NB4 (cell line): Measurements from ENCODE around the gene SDK2.

ENCODE experiments used
- DNase-seq: peaks from one replicate; pipeline ENCODE4 v3.0.0; 2010; ENCODE audit warnings: low read depth
- H3K4me3 ChIP-seq: one replicate; pipeline ENCODE4 v1.5.1; 2011; ENCODE audit warnings: mild to moderate bottlenecking, low read depth, low read length, moderate library complexity
- MYC ChIP-seq: IDR thresholded peaks from 2 replicates; pipeline ENCODE4 v1.6.1; 2011; ENCODE audit warnings: low read depth, low read length
- POLR2A ChIP-seq: IDR thresholded peaks from 2 replicates; pipeline ENCODE4 v1.6.1; 2011; ENCODE audit warnings: mild to moderate bottlenecking; ENCODE audit not compliant: insufficient read length; ENCODE audit errors: extremely low read depth
- TF ChIP-seq, protein P1 (sequence below): IDR thresholded peaks from 2 replicates; pipeline ENCODE4 v1.6.1; 2011; ENCODE audit warnings: low read depth, low read length
- TF ChIP-seq, protein P2 (sequence below): IDR thresholded peaks from one replicate; pipeline ENCODE4 v1.5.1; 2012; ENCODE audit warnings: low read depth, low read length

Gene SDK2, protein sequence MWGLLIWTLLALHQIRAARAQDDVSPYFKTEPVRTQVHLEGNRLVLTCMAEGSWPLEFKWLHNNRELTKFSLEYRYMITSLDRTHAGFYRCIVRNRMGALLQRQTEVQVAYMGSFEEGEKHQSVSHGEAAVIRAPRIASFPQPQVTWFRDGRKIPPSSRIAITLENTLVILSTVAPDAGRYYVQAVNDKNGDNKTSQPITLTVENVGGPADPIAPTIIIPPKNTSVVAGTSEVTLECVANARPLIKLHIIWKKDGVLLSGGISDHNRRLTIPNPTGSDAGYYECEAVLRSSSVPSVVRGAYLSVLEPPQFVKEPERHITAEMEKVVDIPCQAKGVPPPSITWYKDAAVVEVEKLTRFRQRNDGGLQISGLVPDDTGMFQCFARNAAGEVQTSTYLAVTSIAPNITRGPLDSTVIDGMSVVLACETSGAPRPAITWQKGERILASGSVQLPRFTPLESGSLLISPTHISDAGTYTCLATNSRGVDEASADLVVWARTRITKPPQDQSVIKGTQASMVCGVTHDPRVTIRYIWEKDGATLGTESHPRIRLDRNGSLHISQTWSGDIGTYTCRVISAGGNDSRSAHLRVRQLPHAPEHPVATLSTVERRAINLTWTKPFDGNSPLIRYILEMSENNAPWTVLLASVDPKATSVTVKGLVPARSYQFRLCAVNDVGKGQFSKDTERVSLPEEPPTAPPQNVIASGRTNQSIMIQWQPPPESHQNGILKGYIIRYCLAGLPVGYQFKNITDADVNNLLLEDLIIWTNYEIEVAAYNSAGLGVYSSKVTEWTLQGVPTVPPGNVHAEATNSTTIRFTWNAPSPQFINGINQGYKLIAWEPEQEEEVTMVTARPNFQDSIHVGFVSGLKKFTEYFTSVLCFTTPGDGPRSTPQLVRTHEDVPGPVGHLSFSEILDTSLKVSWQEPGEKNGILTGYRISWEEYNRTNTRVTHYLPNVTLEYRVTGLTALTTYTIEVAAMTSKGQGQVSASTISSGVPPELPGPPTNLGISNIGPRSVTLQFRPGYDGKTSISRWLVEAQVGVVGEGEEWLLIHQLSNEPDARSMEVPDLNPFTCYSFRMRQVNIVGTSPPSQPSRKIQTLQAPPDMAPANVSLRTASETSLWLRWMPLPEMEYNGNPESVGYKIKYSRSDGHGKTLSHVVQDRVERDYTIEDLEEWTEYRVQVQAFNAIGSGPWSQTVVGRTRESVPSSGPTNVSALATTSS (N-terminal part only)

DNA sequence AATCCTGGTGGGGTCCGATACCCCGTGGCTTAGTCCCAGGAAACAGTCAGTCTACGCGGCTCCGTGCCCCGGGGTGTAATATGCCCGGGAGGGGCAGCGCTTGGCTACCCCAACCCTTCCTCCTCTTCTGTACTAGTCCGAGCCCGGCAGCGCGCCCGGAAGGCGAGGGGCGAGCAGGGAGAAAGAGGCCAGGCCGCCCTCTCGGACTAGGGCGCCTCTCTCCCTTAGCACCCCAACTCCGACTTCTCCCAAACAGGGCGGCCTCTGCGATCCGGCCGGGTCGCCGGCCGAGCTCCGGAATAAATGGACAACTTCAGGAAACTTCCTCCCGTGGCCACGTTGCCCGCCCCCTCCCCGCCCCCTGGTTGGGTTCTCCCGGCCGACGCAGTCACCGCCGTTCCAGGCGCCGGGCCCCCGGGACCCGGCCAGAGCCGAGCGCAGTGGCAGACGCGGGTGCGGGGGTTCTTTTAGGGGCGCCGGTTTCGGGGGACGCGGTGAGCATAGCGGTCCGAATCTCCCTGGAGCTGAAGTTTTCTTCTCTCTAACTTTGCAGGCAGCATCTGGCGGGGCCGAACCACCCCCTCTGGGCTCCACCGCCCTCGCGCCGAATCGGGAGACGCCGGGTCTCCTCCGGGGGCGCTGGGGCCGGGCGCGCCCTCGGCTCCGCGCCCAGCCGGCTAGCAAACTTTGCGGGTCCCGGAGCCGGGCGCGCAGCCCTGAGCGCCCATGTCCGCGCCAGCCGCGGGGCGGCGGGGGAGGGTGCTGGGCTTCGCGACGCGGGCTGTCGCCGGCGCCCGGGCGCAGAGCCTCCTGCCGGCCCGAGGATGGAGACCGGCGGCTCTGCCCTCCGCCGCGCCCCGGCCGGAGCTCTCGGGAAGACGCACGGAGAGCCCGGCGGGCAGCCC lies at the start of gene SDK2:
Gene SDK2 (minus strand): TSS at position 301 of the 905 bp plus-strand sequence. CDS start 357 bp downstream, outside the sequence.
- no peak within 1 kb of the TSS for H3K4me3 ChIP-seq
- TF ChIP-seq POLR2A = no peak
- TF ChIP-seq MYC = no peak
- TF ChIP-seq, protein P1, sequence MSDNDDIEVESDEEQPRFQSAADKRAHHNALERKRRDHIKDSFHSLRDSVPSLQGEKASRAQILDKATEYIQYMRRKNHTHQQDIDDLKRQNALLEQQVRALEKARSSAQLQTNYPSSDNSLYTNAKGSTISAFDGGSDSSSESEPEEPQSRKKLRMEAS = no peak
- TF ChIP-seq, protein P2, sequence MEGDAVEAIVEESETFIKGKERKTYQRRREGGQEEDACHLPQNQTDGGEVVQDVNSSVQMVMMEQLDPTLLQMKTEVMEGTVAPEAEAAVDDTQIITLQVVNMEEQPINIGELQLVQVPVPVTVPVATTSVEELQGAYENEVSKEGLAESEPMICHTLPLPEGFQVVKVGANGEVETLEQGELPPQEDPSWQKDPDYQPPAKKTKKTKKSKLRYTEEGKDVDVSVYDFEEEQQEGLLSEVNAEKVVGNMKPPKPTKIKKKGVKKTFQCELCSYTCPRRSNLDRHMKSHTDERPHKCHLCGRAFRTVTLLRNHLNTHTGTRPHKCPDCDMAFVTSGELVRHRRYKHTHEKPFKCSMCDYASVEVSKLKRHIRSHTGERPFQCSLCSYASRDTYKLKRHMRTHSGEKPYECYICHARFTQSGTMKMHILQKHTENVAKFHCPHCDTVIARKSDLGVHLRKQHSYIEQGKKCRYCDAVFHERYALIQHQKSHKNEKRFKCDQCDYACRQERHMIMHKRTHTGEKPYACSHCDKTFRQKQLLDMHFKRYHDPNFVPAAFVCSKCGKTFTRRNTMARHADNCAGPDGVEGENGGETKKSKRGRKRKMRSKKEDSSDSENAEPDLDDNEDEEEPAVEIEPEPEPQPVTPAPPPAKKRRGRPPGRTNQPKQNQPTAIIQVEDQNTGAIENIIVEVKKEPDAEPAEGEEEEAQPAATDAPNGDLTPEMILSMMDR = no peak
- DNase-seq = no peak

DNA sequence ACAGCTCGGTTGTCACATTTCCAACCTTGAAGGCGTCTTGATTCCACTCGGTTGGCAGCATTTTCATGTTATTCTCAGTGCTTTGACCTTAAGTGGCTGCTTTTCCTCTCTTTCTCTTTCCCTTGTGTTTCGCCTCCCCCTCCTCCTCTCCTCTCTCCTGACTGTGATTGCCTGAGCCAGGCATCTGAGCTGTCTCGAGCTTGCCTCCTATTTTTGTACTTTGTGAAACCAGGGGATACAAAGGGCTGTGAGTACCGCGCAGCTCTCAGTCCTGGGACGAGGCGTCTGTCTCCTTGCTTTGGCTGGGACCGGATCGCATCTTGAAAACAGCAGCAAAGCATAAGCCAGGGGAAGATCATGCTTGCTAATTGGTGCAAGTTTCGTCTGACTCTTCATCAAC lies 48.8 kb upstream of the SDK2 start:
- no peak overlapping the region for H3K4me3 ChIP-seq
- TF ChIP-seq, protein P2 = no peak
- TF ChIP-seq, protein P1 = no peak
- TF ChIP-seq MYC (no peak), POLR2A (no peak)
- DNase-seq = no peak

DNA sequence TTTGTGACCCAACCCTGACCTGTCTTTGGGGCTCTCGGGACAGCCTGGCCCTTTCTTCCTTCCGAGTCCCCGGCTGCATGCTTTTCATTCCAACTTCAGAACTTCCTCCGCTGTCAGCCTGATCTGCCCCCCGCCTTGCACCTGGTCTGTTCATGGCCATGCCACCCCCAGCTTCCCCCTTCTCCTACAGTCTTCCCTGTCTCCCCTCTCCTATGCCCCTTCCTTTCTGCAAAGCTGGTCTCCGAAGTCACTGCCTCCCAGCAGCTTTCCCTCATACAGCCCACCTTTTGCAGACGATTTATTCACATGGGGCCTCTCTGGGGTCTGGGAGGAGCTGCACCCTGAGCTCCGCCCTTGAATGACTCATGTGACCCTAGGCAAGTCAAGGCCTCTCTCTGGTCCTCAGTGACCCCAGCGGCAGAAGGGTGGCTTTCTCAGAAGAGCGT lies 47.1 kb upstream of the SDK2 start:
- H3K4me3 ChIP-seq = no peak overlapping the region
- no peak for DNase-seq
- no peak for TF ChIP-seq POLR2A
- TF ChIP-seq, protein P2 = no peak
- no peak for TF ChIP-seq MYC

DNA sequence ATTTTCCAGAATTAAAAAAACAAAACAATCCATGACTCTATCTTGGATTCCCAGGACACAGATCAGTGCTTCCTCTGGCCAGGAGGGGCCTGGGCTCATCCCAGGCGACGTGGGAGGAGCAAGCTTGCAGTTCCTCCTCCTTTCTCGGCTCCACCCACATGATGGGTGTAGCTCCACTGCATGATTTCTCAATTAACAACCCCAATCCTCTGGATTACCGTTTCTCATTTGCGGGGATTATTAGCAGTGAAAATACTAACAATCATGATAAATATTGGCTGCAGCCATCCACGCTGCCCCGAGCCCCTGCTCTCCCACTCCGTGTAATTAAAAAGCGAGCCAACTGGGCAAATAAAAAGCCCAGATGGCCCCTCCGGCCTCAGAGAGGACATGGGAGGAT lies 46.4 kb upstream of the SDK2 start:
- TF ChIP-seq POLR2A = no peak
- TF ChIP-seq MYC = no peak
- TF ChIP-seq, protein P2 = no peak
- TF ChIP-seq, protein P1 = no peak
- no peak for DNase-seq

More for the DNA sequence above, 46.4 kb upstream of the SDK2 start:
- H3K4me3 ChIP-seq = no peak overlapping the region
